GM19452 (cell line): Measurements from ENCODE around the gene PIAS4.

ENCODE experiments used
- ATAC-seq: cut with Tn5 transposase; IDR thresholded peaks from one replicate; pipeline ENCODE4 v1.9.1; 2021; ENCODE audit not compliant: unreplicated experiment

The PIAS4 gene

GRCh38 chr19:4038661-4039423 is 31.3 kb downstream of the PIAS4 start:
- no peak for ATAC-seq

- ATAC-seq: no peak
These were observed 34.7 kb downstream of the PIAS4 start for GRCh38 chr19:4042064-4042730.

- ATAC-seq: no peak
These were observed 35.2 kb downstream of the PIAS4 start for GRCh38 chr19:4042731-4043082.

GRCh38 chr19:4043401-4043800 is 35.9 kb downstream of the PIAS4 start:
- ATAC-seq: no peak

- ATAC-seq: no peak
These were observed 36.6 kb downstream of the PIAS4 start for GRCh38 chr19:4043966-4044715.

- no peak for ATAC-seq
These were observed 37.5 kb downstream of the PIAS4 start for GRCh38 chr19:4044990-4045465.

- no peak for ATAC-seq
These were observed 38.2 kb downstream of the PIAS4 start for GRCh38 chr19:4045597-4046361.

GRCh38 chr19:4046362-4046691 is 38.8 kb downstream of the PIAS4 start:
- no peak for ATAC-seq

GRCh38 chr19:4046946-4047683 is 39.6 kb downstream of the PIAS4 start:
- ATAC-seq: no peak

GRCh38 chr19:4049432-4049831 is 41.9 kb downstream of the PIAS4 start:
- no peak for ATAC-seq

- ATAC-seq: no peak
These were observed 43.9 kb downstream of the PIAS4 start for GRCh38 chr19:4051175-4052101.

- no peak for ATAC-seq
These were observed 44.8 kb downstream of the PIAS4 start for GRCh38 chr19:4052114-4052992.

- ATAC-seq: no peak
These were observed 45.5 kb downstream of the PIAS4 start for GRCh38 chr19:4052993-4053422.

GRCh38 chr19:4053423-4054324 is 46.1 kb downstream of the PIAS4 start:
- ATAC-seq: no peak

- ATAC-seq: no peak
These were observed 47.1 kb downstream of the PIAS4 start for GRCh38 chr19:4054441-4055208.

GRCh38 chr19:4055209-4055552 is 47.6 kb downstream of the PIAS4 start:
- ATAC-seq: no peak
